M059J (cell line): ENCODE data around the gene CEP20. TPM values are rescaled to one million over a fixed set of nuclear protein-coding genes. Genes with fewer than 3 reads are reported as not detected.

ENCODE experiments used
- DNase-seq: peaks from one replicate; pipeline ENCODE4 v3.0.0-alpha.2; 2012; ENCODE audit warnings: low read depth
- total RNA-seq: library from RNA; depleted of rRNA; stranded (reverse); fragments of >200 nt; shearing (Covaris generic); gene quantifications from 2 replicates; pipeline ENCODE4 v1.2.3, GENCODE V29; 2014; rRNA removed

The CEP20 gene
- total RNA-seq, 1 experiment from 2014 or later, result 116 TPM

GRCh38 chr16:15833541-15833940 is 54.9 kb downstream of the CEP20 start:
- DNase-seq, result no peak

- no peak for DNase-seq
Measured at GRCh38 chr16:15832241-15832640, 56.2 kb downstream of the CEP20 start.

- DNase-seq, result no peak
Measured at GRCh38 chr16:15830832-15831451, 57.5 kb downstream of the CEP20 start.

- no peak for DNase-seq
Measured at GRCh38 chr16:15829460-15829859, 58.9 kb downstream of the CEP20 start.

- DNase-seq, result no peak
Measured at GRCh38 chr16:15827709-15828343, 60.6 kb downstream of the CEP20 start.

- no peak for DNase-seq
Measured at GRCh38 chr16:15827299-15827698, 61.1 kb downstream of the CEP20 start.

GRCh38 chr16:15825750-15826305 is 62.6 kb downstream of the CEP20 start:
- no peak for DNase-seq

GRCh38 chr16:15822957-15823356 is 65.4 kb downstream of the CEP20 start:
- no peak for DNase-seq

- DNase-seq, result no peak
Measured at GRCh38 chr16:15820837-15821236, 67.6 kb downstream of the CEP20 start.

GRCh38 chr16:15819046-15819445 is 69.4 kb downstream of the CEP20 start:
- DNase-seq, result no peak

- no peak for DNase-seq
Measured at GRCh38 chr16:15817446-15817845, 71.0 kb downstream of the CEP20 start.

- no peak for DNase-seq
Measured at GRCh38 chr16:15816228-15816627, 72.2 kb downstream of the CEP20 start.

Other genes with a start within 250 kb of the CEP20 start
- 11.7 and 13.8 TPM in 2 replicates for gene MARF1, start 245.4 kb downstream of the CEP20 start, total RNA-seq
- gene NDE1, start 238.4 kb downstream of the CEP20 start, total RNA-seq, result 57.7 and 78.6 TPM in 2 replicates
- gene MYH11, start 31.6 kb downstream of the CEP20 start, total RNA-seq, result not detected in 2 replicates
- 11.3 and 21.5 TPM in 2 replicates for gene ABCC1, start 61.0 kb upstream of the CEP20 start, total RNA-seq